Activated naive CD8-positive, alpha-beta T cell treated with anti-CD3 and anti-CD28 coated beads, Interleukin-2, amount 50 U/mL, for 16 hours (primary cell): Measurements from ENCODE around the gene TMEM222.
"Not testable (repeated sequence)": the region's sequence is repeated elsewhere in the genome, so short reads cannot be mapped to it uniquely, and the experiment has no call there.

Experiments
- DNase-seq: peaks from one replicate; pipeline ENCODE4 v3.0.0-alpha.2; 2020; ENCODE audit warnings: low read depth, low spot score

The TMEM222 gene

DNA sequence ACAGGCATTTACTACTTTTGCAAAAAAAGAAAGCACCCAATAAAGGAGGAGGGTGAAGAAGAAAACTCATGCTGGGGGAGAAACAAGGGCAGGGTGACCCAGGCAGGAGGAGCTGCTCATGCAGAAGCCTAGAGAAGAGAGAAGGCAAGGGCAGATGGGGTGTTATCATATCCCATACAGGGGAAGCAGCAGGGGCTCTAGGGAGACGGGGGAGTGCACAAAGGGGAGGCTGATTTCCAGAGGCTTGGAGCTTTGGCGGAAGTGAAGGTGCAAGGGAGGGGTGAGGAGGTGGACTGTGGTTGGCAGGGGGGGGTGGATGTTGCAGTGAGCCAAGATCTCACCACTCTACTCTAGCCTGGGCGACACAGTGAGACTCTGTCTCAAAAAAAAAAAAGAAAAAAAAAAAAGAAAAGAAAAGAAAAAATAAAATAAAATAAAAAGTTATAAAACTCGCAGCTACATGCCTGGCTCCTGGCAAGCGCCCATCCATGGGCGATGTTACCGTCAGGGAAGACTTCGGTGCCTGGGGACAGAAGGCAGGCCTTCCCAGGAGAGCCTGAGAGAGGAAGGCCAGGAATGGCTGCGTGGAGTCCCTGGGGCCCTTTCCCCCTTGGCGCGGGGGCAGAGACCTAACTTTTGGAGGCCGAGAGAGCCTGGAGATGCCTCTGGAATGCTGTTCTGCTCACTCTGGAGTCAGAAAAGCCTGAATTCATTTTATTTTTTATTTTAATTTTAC lies 56.0 kb downstream of the TMEM222 start:
- no peak for DNase-seq

DNA sequence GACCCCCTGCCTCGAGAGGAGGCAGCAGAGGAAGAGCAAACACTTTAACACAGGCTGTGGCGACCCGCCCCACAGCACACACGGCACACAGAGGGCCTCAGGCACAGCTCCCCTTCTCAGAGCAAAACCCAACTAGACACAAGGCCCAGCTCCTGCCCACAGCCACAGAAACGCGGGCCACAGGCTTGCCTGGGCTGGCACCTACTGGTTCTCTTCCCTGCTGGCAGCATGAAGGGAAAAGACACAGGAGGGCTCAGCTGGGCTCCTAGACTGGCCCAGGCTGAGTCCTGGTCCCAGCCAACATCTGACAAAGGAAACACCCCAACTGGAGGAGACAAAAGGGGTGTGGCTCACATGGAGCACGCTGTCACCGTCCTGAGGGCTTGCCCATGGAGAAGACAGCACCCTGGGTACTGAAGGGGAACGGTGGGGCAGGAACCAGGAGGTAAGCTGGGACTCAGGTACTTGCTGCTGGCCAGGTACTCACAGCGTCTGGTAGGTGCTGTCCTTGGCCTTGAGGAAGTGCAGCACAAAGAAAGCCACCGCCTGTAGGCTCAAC lies 57.7 kb downstream of the TMEM222 start:
- no peak for DNase-seq

DNA sequence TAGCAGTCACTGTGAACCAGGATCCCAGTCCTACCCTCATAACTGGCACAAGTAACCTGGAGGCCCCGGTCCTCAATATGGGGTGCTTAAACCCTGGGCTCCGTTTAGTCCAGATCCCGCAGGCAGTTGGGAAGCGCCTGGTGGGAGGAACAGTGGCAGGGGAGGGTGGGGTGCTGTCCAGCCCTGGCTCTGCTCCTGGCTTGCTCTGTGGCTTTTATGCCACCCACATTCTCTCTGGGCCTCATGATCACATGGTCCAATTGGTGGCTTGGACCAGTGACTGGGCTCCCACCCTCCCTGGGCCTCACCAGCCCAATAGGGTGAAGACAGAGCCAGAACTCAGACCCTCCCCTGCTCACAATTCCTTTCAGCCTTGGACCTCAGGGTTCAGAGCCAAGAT lies 58.3 kb downstream of the TMEM222 start:
- no peak for DNase-seq

DNA sequence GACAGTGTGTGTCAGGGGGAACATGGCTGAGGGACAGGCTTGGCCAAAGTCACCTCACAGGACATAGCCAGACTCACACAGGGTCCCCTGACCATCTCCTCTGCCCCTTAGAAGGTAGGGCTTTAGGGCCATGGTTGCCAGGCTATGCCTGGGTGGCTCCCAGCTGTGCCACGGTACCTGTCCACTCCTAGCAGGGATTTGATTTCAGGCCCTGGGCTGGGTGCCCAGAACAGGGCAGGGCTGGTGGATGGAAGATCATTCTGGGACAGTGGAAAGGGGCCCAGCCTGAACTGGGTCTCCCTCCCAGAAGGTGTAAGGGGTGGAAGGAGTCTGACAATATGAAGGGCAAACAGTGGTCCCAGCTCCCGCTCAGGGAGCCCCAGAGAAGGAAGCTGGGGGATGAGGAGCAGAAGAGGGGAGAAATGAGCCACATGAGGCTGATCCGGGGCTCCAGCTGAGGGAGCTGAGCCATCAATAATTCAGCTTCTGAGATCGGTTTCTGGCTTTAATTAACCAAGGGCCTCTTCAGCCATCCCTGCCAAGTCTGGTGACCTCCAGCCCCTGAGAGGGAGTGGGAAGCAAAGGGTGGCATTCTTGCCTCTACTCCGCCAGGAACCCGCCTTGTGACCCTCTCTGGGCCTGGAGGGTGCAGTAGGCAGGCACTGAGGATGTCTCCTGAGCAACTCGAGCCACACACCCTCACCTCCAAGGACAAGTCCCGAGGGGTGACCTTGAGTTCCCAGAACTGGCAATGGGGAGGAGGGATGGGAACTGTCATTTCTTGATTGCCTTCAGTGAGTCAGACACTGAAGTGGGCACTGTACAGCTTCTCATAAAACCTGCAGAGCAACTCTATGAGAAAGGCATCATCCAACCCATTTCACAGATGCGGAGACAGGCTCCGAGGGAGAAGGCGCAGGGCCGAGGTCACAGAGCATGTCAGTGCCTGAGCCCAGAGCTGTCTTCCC lies 59.1 kb downstream of the TMEM222 start:
- no peak for DNase-seq

DNA sequence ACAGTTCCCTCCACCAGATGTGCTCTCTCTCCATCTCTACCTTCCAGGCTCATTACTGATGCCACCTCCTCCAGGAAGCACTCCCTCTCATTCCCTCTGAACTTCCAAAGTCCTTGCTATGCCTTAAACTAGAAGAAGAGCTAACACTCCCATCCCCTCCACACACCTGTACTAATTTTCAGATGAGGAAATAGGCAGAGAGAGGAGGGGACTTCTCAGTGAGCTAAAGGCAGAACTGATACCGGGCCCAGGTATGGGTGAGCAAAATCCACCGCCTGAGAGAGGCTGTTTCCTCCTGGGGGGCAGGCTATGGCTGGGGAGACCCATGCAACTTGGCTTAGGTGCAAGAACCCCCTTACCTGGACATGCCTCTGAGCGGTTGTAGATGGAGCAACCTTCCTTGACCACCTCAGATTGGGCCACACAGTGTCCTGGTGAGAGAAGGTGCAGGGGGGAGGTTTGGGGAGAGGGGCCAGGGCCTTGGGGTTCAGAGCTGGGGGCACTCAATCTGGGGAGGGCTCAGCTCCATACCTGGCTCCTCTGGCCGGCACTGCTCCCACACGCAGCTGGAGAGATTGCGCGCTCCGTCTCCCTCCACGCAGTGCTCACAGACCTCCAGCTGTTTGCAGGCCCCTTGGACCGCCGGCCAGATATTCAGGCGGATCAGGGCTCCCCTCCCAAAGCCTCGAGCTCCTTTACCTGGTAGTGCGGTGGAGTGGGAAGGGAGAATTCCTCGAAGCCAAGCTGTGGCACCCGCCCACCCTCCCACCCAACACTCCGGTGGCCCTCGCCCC lies 60.2 kb downstream of the TMEM222 start:
- no peak for DNase-seq

DNA sequence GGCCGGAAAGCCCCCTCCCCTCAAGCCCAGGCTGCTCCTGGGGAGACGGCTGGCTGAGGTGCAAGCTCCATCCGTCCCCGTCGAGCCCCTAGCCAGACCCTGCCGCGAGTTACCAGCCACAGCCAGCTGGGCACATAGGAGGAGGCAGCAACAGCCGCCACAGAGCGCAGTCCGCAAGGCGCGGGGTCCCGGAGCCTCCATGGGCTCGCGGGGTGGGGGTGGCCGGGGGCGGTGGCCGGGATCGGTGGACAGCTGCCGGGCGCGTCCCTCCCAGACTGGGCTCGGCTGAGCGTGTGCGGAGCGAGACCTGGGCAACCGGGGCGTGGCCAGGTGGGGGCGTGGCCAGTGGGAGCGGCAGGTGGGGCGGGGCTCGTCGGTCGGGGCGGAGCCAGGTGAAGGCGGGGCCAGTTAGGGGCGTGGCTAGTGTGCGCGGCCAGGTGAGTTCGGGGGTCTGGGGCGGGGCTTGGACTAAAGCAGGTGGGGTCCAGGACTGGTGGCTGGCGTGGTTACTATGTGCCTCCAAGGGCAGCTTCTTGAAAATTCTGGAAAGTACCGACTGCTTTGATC lies 61.2 kb downstream of the TMEM222 start, which contains the start of gene CD164L2:
CD164L2 (minus strand) TSS at position 295 of the 567 bp plus-strand sequence; CDS start at position 201, 94 bp downstream.
- no peak for DNase-seq

DNA sequence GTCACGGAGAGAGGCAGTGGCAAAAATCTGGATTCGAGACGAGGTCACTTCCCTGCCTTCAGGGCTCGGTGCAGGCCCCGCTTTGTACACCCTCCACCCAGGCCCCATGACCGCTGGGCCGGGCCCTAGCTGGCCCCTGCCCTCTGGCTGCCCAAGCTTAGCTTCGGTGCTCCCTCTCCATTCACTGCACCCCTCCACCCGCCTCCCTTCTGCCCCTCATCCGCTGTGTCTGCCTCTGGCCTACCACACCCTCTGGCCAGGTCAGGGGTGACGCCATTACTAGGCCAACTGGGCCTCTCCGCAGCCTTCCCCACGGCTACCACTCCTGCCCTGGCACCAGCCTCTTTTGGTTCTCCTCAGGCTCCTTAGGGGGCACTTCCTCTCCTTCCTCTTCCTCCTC lies 61.7 kb downstream of the TMEM222 start:
- DNase-seq, result no peak

DNA sequence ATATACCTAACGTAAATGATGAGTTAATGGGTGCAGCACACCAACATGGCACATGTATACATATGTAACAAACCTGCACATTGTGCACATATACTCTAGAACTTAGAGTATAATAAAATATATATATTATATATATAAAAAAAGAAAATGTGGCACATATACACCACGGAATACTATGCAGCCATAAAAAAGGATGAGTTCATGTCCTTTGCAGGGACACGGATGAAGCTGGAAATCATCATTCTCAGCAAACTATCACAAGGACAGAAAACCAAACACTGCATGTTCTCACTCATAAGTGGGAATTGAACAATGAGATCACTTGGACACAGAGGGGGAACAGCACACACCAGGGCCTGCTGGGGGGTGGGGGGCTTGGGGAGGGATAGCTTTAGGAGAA lies 62.8 kb downstream of the TMEM222 start:
- DNase-seq, result not testable (repeated sequence)
